Measurements from ENCODE around the gene ACSS1.

DNA sequence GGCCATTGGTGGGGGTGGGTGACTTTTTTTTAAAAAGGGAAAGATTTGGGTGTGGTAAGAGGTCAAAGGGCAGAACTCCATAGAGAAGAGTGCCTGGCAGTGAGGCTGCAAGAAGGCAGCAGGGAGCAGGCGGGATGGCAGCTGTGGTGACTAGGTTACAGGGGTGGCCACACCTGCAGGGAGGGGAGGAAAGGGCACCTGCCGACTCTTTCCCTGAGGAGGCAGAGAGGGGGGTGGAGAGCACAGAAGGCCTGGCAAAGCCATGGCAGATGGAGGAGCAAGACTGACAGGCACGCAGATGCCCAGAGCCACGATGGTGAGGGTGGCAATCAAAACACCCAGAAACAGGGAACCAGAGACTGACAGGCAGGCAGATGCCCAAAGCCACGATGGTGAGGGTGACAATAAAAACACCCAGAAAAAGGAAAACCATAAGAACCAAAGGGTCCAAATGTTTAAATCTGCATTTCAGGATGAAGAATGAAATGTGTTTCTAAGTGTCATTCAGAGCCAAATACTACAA, 89.6 kb downstream of the ACSS1 start:
- no peak for TF ChIP-seq EZH2 (IDR thresholded peaks at IDR 0.05)
- TF ChIP-seq POLR2AphosphoS5 (IDR thresholded peaks at IDR 0.05; ENCODE audit: borderline replicate concordance, low read depth, low read length): no peak

Measured in SK-N-MC (cell line).